Effector memory CD4-positive, alpha-beta T cell (primary cell): Measurements from ENCODE around the gene RPS27A.
"Not testable (repeated sequence)": the region's sequence is repeated elsewhere in the genome, so short reads cannot be mapped to it uniquely, and the experiment has no call there.

Experiments used
- DNase-seq, 3 donors: peaks; one replicate each; pipeline ENCODE4 v3.0.0-alpha.2; 2020
- H3K27ac ChIP-seq: 2 replicates; pipeline ENCODE4 v1.7.0; 2013; ENCODE audit warnings: mild to moderate bottlenecking, low read length, moderate library complexity; ENCODE audit not compliant: insufficient read depth, poor library complexity, severe bottlenecking
- H3K27me3 ChIP-seq: replicated peaks from 2 replicates; pipeline ENCODE4 v1.7.0; 2013; ENCODE audit warnings: mild to moderate bottlenecking, low read length; ENCODE audit not compliant: insufficient read depth, control insufficient read depth, poor library complexity, severe bottlenecking
- H3K36me3 ChIP-seq: 2 replicates; pipeline ENCODE4 v1.7.0; 2013; ENCODE audit warnings: mild to moderate bottlenecking, low read length, moderate library complexity; ENCODE audit not compliant: control insufficient read depth, insufficient read depth
- H3K4me1 ChIP-seq: 2 replicates; pipeline ENCODE4 v1.7.0; 2013; ENCODE audit warnings: low read length, mild to moderate bottlenecking; ENCODE audit not compliant: control insufficient read depth, insufficient read depth, poor library complexity, severe bottlenecking
- H3K4me3 ChIP-seq: 2 replicates; pipeline ENCODE4 v1.7.0; 2013; ENCODE audit warnings: low read length, low read depth, mild to moderate bottlenecking; ENCODE audit not compliant: insufficient read depth, poor library complexity, severe bottlenecking
- H3K9me3 ChIP-seq: 2 replicates; pipeline ENCODE4 v1.7.0; 2013; ENCODE audit warnings: mild to moderate bottlenecking, low read length, moderate library complexity; ENCODE audit not compliant: control insufficient read depth

The RPS27A gene

GRCh38 chr2:55236992-55237543 lies 4.6 kb downstream of the RPS27A start:
- H3K4me3 ChIP-seq: no peak overlapping the region
- H3K4me1 ChIP-seq: peaks cover 4% of the 10 kb centered on the region
- H3K27ac ChIP-seq: no peak overlapping the region
- H3K9me3 ChIP-seq: no peaks in the 10 kb centered on the region
- H3K27me3 ChIP-seq: no peaks in the 10 kb centered on the region
- DNase-seq: no peak
- H3K36me3 ChIP-seq: peaks cover 31% of the 10 kb centered on the region

GRCh38 chr2:55239656-55240222 lies 7.3 kb downstream of the RPS27A start:
- DNase-seq: no peak
- H3K27me3 ChIP-seq: no peaks in the 10 kb centered on the region
- H3K27ac ChIP-seq: no peak overlapping the region
- H3K4me3 ChIP-seq: no peak overlapping the region
- no peaks in the 10 kb centered on the region for H3K4me1 ChIP-seq
- H3K9me3 ChIP-seq: no peaks in the 10 kb centered on the region
- H3K36me3 ChIP-seq: peaks cover 32% of the 10 kb centered on the region

GRCh38 chr2:55241582-55241981 lies 9.1 kb downstream of the RPS27A start:
- H3K4me1 ChIP-seq, H3K27me3 ChIP-seq, H3K4me3 ChIP-seq, H3K9me3 ChIP-seq, DNase-seq, H3K27ac ChIP-seq: not testable (repeated sequence)
- H3K36me3 ChIP-seq: peaks cover 14% of the 10 kb centered on the region

GRCh38 chr2:55242617-55243016 lies 10.1 kb downstream of the RPS27A start:
- no peak overlapping the region for H3K27ac ChIP-seq
- H3K36me3 ChIP-seq: peaks cover 10% of the 10 kb centered on the region
- H3K4me3 ChIP-seq: no peak overlapping the region
- H3K27me3 ChIP-seq: no peaks in the 10 kb centered on the region
- no peaks in the 10 kb centered on the region for H3K4me1 ChIP-seq
- no peaks in the 10 kb centered on the region for H3K9me3 ChIP-seq
- DNase-seq: no peak

- no peaks in the 10 kb centered on the region for H3K4me1 ChIP-seq
- no peaks in the 10 kb centered on the region for H3K27me3 ChIP-seq
- DNase-seq: no peak
- no peaks in the 10 kb centered on the region for H3K9me3 ChIP-seq
- no peak overlapping the region for H3K27ac ChIP-seq
- H3K36me3 ChIP-seq: peaks cover 20% of the 10 kb centered on the region
- H3K4me3 ChIP-seq: no peak overlapping the region
Observed at GRCh38 chr2:55245411-55245810, 12.9 kb downstream of the RPS27A start.

- no peak for DNase-seq
- no peaks in the 10 kb centered on the region for H3K9me3 ChIP-seq
- no peaks in the 10 kb centered on the region for H3K4me1 ChIP-seq
- H3K4me3 ChIP-seq: no peak overlapping the region
- H3K27ac ChIP-seq: no peak overlapping the region
- H3K36me3 ChIP-seq: peaks cover 22% of the 10 kb centered on the region
- no peaks in the 10 kb centered on the region for H3K27me3 ChIP-seq
Observed at GRCh38 chr2:55247025-55247424, 14.5 kb downstream of the RPS27A start.

GRCh38 chr2:55252832-55253231 lies 20.3 kb downstream of the RPS27A start:
- H3K27ac ChIP-seq: no peak overlapping the region
- no peaks in the 10 kb centered on the region for H3K27me3 ChIP-seq
- peaks cover 18% of the 10 kb centered on the region for H3K36me3 ChIP-seq
- no peaks in the 10 kb centered on the region for H3K4me1 ChIP-seq
- no peaks in the 10 kb centered on the region for H3K9me3 ChIP-seq
- no peak for DNase-seq
- H3K4me3 ChIP-seq: no peak overlapping the region

GRCh38 chr2:55259586-55259985 lies 27.1 kb downstream of the RPS27A start:
- not testable (repeated sequence) for H3K9me3 ChIP-seq, H3K27ac ChIP-seq, H3K4me3 ChIP-seq, H3K4me1 ChIP-seq, DNase-seq, H3K27me3 ChIP-seq
- peaks cover 16% of the 10 kb centered on the region for H3K36me3 ChIP-seq

GRCh38 chr2:55268288-55268906 lies 35.9 kb downstream of the RPS27A start:
- Histone ChIP-seq H3K4me3 (peak overlapping the region; percentile 64), H3K36me3 (no peaks in the 10 kb centered on the region), H3K4me1 (peaks cover 9% of the 10 kb centered on the region), H3K9me3 (no peaks in the 10 kb centered on the region), H3K27ac (peak overlapping the region; percentile 74), H3K27me3 (no peaks in the 10 kb centered on the region)
- no peak for DNase-seq

- no peaks in the 10 kb centered on the region for H3K9me3 ChIP-seq
- no peaks in the 10 kb centered on the region for H3K27me3 ChIP-seq
- H3K4me3 ChIP-seq: peak within 1 kb of the TSS; percentile 64
- DNase-seq: peak; percentile 75 to 85 (median 79)
- peaks cover 9% of the 10 kb centered on the region for H3K4me1 ChIP-seq
- no peaks in the 10 kb centered on the region for H3K36me3 ChIP-seq
- H3K27ac ChIP-seq: peak within 1 kb of the TSS; percentile 74
Observed at GRCh38 chr2:55268907-55269644, 36.6 kb downstream of the RPS27A start, which contains the start of gene MTIF2. MTIF2 (minus strand) TSS chr2:55269231; CDS start chr2:55263858, 5,373 bp downstream.
